ENCODE results near the gene IL4R. TPM values are rescaled to one million over a fixed set of nuclear protein-coding genes. Genes with fewer than 3 reads are reported as not detected.
A peak's percentile ranks its signal among the peaks of the same experiment; 100 is the strongest.

The IL4R gene
- total RNA-seq, 1 experiment from 2014 or later, result 28.6 TPM

DNA sequence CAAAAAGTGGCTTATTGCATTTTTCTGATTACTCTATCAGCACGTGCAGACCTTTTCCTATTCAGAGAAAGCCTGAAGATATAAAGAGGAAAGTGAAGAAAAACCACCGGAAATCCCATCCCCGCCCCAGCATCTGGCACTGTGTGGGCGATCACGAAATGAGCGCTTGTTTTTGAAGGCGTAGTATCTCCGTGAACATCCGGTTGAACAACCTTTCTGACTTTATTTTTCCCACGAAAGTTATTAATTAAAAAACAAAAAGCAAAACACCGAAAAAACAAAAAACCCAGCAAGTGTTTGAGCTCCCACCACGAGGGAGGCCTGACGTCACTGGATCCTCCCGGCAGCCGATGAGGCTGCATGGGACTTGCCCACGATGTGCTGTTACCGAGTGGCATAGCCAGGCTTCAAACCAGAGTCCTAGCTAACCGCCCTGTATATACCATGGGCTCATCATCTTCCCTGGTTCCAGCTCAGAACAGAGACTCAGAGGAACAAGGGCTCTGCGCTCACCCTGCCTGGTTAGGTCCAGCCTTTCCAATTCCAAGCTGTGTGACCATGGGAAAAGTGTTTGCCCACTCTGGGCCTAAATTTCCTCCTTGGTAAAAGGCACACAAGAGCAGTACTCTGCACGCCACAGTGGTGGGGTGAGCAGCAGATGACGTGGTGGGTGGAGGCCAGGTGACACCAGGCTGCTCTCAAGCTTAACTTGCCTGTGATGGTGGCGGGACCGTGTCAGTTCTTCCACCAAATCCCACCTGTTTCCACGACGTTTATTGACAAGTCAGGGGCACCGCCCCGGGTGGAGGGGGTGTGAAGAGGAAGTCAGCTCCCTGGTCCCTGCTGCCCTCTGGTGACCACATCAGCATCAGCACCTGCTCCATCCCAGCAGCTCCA, 53.9 kb downstream of the IL4R start:
- Histone ChIP-seq H4K5ac (ENCODE audit: insufficient read length, low read depth, low read length) (no peak overlapping the region), H2BK20ac (ENCODE audit: low read depth, low read length, poor library complexity, severe bottlenecking) (no peak overlapping the region), H4K8ac (replicated peaks; ENCODE audit: insufficient read length, low read depth, low read length) (no peak overlapping the region), H3K27me3 (ENCODE audit: insufficient read depth, low read length) (no peaks in the 10 kb centered on the region), H3K18ac (ENCODE audit: insufficient read length, low read depth, low read length) (no peak overlapping the region), H4K20me1 (ENCODE audit: control insufficient read depth, insufficient read depth, insufficient read length) (no peaks in the 10 kb centered on the region), H2BK5ac (ENCODE audit: insufficient read length, low read length) (no peak overlapping the region), H2BK15ac (ENCODE audit: low read depth, low read length) (no peak overlapping the region), H3K4me1 (ENCODE audit: insufficient read depth, low read length) (no peaks in the 10 kb centered on the region), H3K27ac (ENCODE audit: insufficient read length, low read depth, low read length) (no peak overlapping the region), H3K14ac (ENCODE audit: insufficient read depth, low read length) (no peak overlapping the region), H2BK120ac (ENCODE audit: low read depth, low read length, poor library complexity, severe bottlenecking) (no peak overlapping the region), H3K79me2 (ENCODE audit: insufficient read depth, low read length) (no peaks in the 10 kb centered on the region), H3K56ac (ENCODE audit: insufficient read length, low read depth, low read length) (no peak overlapping the region), H2AFZ (ENCODE audit: low read length) (no peak overlapping the region), H3T11ph (ENCODE audit: low read length) (no peak overlapping the region), H4K91ac (ENCODE audit: insufficient read length, low read depth, low read length) (no peak overlapping the region), H3K23ac (ENCODE audit: insufficient read length, low read depth, low read length) (no peak overlapping the region), H3K79me1 (ENCODE audit: insufficient read depth, low read depth, low read length, poor library complexity, severe bottlenecking) (no peaks in the 10 kb centered on the region), H2BK12ac (ENCODE audit: insufficient read length, low read depth, low read length) (no peak overlapping the region), H3K4me2 (ENCODE audit: insufficient read depth, insufficient read length, low read length) (no peak overlapping the region), H3K4ac (ENCODE audit: low read depth, low read length) (no peak overlapping the region), H3K9me3 (ENCODE audit: control insufficient read depth, low read depth, low read length) (no peaks in the 10 kb centered on the region), H3K23me2 (ENCODE audit: insufficient read length, low read depth, low read length, poor library complexity, severe bottlenecking) (no peaks in the 10 kb centered on the region), H3K9ac (ENCODE audit: extremely low read depth, insufficient read length, low read length) (no peak overlapping the region), H2AK5ac (ENCODE audit: insufficient read length, low read length) (no peak overlapping the region)
- Mint-ChIP-seq H3K36me3 (ENCODE audit: insufficient read depth in 1 of 3, low read depth in 3 of 3) (peaks cover 0 to 11% (median under 1%) of the 10 kb centered on the region in 3 experiments; a peak in 3 of 7 replicates), H3K27me3 (ENCODE audit: low read depth) (no peaks in the 10 kb centered on the region; the same call in 1 of the 2 replicates), H3K4me3 (no peak overlapping the region), H3K4me1 (peaks cover 7 to 9% of the 10 kb centered on the region in 2 experiments), H3K27ac (no peak overlapping the region; a peak in 1 of 7 replicates), H3K9me3 (no peaks in the 10 kb centered on the region)
- WGBS (ENCODE audit: extremely low coverage, insufficient read length, low lambda C conversion rate), result no CpG with 5 or more reads among the region's 27 CpGs
- TF ChIP-seq, protein P1, sequence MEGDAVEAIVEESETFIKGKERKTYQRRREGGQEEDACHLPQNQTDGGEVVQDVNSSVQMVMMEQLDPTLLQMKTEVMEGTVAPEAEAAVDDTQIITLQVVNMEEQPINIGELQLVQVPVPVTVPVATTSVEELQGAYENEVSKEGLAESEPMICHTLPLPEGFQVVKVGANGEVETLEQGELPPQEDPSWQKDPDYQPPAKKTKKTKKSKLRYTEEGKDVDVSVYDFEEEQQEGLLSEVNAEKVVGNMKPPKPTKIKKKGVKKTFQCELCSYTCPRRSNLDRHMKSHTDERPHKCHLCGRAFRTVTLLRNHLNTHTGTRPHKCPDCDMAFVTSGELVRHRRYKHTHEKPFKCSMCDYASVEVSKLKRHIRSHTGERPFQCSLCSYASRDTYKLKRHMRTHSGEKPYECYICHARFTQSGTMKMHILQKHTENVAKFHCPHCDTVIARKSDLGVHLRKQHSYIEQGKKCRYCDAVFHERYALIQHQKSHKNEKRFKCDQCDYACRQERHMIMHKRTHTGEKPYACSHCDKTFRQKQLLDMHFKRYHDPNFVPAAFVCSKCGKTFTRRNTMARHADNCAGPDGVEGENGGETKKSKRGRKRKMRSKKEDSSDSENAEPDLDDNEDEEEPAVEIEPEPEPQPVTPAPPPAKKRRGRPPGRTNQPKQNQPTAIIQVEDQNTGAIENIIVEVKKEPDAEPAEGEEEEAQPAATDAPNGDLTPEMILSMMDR (conservative IDR thresholded peaks at IDR 0.05), result peak; percentile 92
- DNase-seq, result peak; percentile 81
